ENCODE data around the gene OR51A2. TPM values are rescaled to one million over a fixed set of nuclear protein-coding genes. Genes with fewer than 3 reads are reported as not detected.

The OR51A2 gene
- total RNA-seq, 1 experiment from 2014 or later = not detected

DNA sequence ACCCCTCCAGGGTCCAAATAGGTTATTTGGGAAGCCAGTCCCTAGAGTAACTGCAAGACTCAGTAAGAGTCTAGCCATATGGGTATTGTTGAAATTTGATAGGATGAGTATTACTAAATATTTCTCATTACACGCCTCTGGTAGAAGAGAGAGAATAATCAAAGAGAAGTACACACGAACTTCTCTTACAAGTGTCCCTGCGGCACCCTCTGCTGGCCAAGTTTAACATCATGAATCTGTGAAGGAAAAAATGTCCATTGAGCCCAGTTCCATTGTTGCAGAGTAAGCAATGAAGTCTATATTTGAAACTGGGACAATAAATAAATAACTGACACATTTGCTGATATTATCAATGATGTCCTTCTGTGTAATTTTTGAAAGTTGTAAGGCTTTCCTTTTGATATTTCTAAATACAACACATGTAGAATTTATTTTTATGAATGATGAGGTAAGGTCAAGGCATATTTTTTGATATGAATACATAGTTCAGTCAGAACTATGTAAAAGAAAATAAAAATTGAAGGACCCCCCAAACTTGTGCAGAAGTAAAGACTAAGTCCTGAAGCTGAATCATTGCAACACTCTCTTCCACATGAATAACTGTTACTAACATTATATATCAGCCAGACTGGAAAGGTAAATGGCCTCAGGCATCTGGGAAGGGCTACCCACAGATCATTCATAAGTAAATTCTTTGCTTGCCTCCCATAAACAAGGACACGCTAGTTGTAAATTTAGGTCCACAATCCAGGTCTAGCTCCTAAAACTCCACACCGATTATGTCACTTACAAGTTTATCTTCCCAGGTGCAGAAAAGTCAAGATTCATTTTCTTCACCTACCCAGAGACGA, 49.1 kb upstream of the OR51A2 start:
- Histone ChIP-seq H2BK12ac (ENCODE audit: insufficient read length, low read depth, low read length) (no peak overlapping the region), H3K27ac (ENCODE audit: insufficient read length, low read depth, low read length) (no peak overlapping the region), H2AK5ac (ENCODE audit: insufficient read length, low read length) (no peak overlapping the region), H3K14ac (ENCODE audit: insufficient read depth, low read length) (no peak overlapping the region), H2AFZ (ENCODE audit: low read length) (no peak overlapping the region), H3K4me2 (ENCODE audit: insufficient read depth, insufficient read length, low read length) (no peak overlapping the region), H3K4me1 (ENCODE audit: insufficient read depth, low read length) (no peaks in the 10 kb centered on the region), H3T11ph (ENCODE audit: low read length) (no peak overlapping the region), H3K27me3 (ENCODE audit: insufficient read depth, low read length) (no peaks in the 10 kb centered on the region), H4K20me1 (ENCODE audit: control insufficient read depth, insufficient read depth, insufficient read length) (no peaks in the 10 kb centered on the region), H3K56ac (ENCODE audit: insufficient read length, low read depth, low read length) (no peak overlapping the region), H3K18ac (ENCODE audit: insufficient read length, low read depth, low read length) (no peak overlapping the region), H3K9ac (ENCODE audit: extremely low read depth, insufficient read length, low read length) (no peak overlapping the region), H2BK120ac (ENCODE audit: low read depth, low read length, poor library complexity, severe bottlenecking) (no peak overlapping the region), H3K9me3 (ENCODE audit: control insufficient read depth, low read depth, low read length) (no peaks in the 10 kb centered on the region), H3K23me2 (ENCODE audit: insufficient read length, low read depth, low read length, poor library complexity, severe bottlenecking) (no peaks in the 10 kb centered on the region), H4K8ac (replicated peaks; ENCODE audit: insufficient read length, low read depth, low read length) (no peak overlapping the region), H3K23ac (ENCODE audit: insufficient read length, low read depth, low read length) (no peak overlapping the region), H2BK5ac (ENCODE audit: insufficient read length, low read length) (no peak overlapping the region), H2BK15ac (ENCODE audit: low read depth, low read length) (no peak overlapping the region), H4K91ac (ENCODE audit: insufficient read length, low read depth, low read length) (no peak overlapping the region), H4K5ac (ENCODE audit: insufficient read length, low read depth, low read length) (no peak overlapping the region), H3K79me1 (ENCODE audit: insufficient read depth, low read depth, low read length, poor library complexity, severe bottlenecking) (no peaks in the 10 kb centered on the region), H2BK20ac (ENCODE audit: low read depth, low read length, poor library complexity, severe bottlenecking) (no peak overlapping the region), H3K4ac (ENCODE audit: low read depth, low read length) (no peak overlapping the region), H3K79me2 (ENCODE audit: insufficient read depth, low read length) (no peaks in the 10 kb centered on the region)
- Mint-ChIP-seq H3K4me3 (no peak overlapping the region), H3K4me1 (no peaks in the 10 kb centered on the region), H3K27ac (no peak overlapping the region), H3K36me3 (ENCODE audit: insufficient read depth in 1 of 3, low read depth in 3 of 3) (no peaks in the 10 kb centered on the region), H3K9me3 (no peaks in the 10 kb centered on the region), H3K27me3 (ENCODE audit: low read depth) (no peaks in the 10 kb centered on the region)
- WGBS (ENCODE audit: extremely low coverage, insufficient read length, low lambda C conversion rate) = no CpG with 5 or more reads among the region's 6 CpGs
- TF ChIP-seq, protein P1, sequence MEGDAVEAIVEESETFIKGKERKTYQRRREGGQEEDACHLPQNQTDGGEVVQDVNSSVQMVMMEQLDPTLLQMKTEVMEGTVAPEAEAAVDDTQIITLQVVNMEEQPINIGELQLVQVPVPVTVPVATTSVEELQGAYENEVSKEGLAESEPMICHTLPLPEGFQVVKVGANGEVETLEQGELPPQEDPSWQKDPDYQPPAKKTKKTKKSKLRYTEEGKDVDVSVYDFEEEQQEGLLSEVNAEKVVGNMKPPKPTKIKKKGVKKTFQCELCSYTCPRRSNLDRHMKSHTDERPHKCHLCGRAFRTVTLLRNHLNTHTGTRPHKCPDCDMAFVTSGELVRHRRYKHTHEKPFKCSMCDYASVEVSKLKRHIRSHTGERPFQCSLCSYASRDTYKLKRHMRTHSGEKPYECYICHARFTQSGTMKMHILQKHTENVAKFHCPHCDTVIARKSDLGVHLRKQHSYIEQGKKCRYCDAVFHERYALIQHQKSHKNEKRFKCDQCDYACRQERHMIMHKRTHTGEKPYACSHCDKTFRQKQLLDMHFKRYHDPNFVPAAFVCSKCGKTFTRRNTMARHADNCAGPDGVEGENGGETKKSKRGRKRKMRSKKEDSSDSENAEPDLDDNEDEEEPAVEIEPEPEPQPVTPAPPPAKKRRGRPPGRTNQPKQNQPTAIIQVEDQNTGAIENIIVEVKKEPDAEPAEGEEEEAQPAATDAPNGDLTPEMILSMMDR (conservative IDR thresholded peaks at IDR 0.05) = peak; percentile 86
- peak; percentile 40 for DNase-seq
